Panc1 (cell line): ENCODE data around the gene GPR84.

ENCODE experiments used
- CTCF ChIP-seq: fragments of 450-650 bp; IDR thresholded peaks from 2 replicates; pipeline ENCODE4 v1.5.1; 2017; ENCODE audit warnings: mild to moderate bottlenecking
- POLR2AphosphoS5 ChIP-seq: IDR thresholded peaks from 2 replicates; pipeline ENCODE4 v1.6.1; 2012; ENCODE audit warnings: mild to moderate bottlenecking, low read depth, low read length, moderate library complexity

GRCh38 chr12:54392485-54393206 lies 28.4 kb upstream of the GPR84 start:
- no peak for TF ChIP-seq POLR2AphosphoS5
- no peak for TF ChIP-seq CTCF
